RWPE2 (cell line): ENCODE measurements around the gene PPY.

Experiments used
- ATAC-seq: fragments of 200-7000 bp; cut with Tn5 transposase; 3 replicates; pipeline ENCODE4 v1.9.1; 2021; ENCODE audit warnings: low read depth
- DNase-seq: peaks from one replicate; pipeline ENCODE4 v3.0.0-alpha.2; 2020; ENCODE audit warnings: low spot score
- H3K27ac ChIP-seq: fragments of 450-650 bp; 2 replicates; pipeline ENCODE4 v1.5.1; 2017; ENCODE audit warnings: mild to moderate bottlenecking; ENCODE audit not compliant: poor library complexity, severe bottlenecking
- H3K27me3 ChIP-seq: fragments of 250-450 bp; sonication (Bioruptor Pico); 2 replicates; pipeline ENCODE4 v1.5.1; 2021; ENCODE audit warnings: mild to moderate bottlenecking, moderate library complexity; ENCODE audit not compliant: insufficient read depth, poor library complexity, severe bottlenecking
- H3K36me3 ChIP-seq: fragments of 250-450 bp; sonication (Bioruptor Pico); 2 replicates; pipeline ENCODE4 v1.5.1; 2020; ENCODE audit warnings: low read depth, mild to moderate bottlenecking, moderate library complexity
- H3K4me1 ChIP-seq: fragments of 250-450 bp; sonication (Bioruptor Pico); 2 replicates; pipeline ENCODE4 v1.5.1; 2021; ENCODE audit warnings: mild to moderate bottlenecking, moderate library complexity; ENCODE audit not compliant: insufficient read depth, poor library complexity, severe bottlenecking
- H3K4me3 ChIP-seq: fragments of 250-450 bp; sonication (Bioruptor Pico); 2 replicates; pipeline ENCODE4 v1.5.1; 2021; ENCODE audit warnings: mild to moderate bottlenecking, moderate library complexity; ENCODE audit not compliant: severe bottlenecking
- H3K9me3 ChIP-seq: fragments of 250-450 bp; sonication (Bioruptor Pico); 2 replicates; pipeline ENCODE4 v1.5.1; 2021; ENCODE audit warnings: mild to moderate bottlenecking, moderate library complexity; ENCODE audit not compliant: severe bottlenecking
- CTCF ChIP-seq: fragments of 450-650 bp; IDR thresholded peaks from one replicate; pipeline ENCODE4 v1.5.1; 2017; ENCODE audit warnings: mild to moderate bottlenecking, moderate library complexity; ENCODE audit not compliant: poor library complexity, severe bottlenecking

Gene PPY

GRCh38 chr17:43912635-43913304 lies 29.5 kb downstream of the PPY start:
- DNase-seq (no peak), ATAC-seq (no peak)
- H3K36me3 ChIP-seq, result no peaks in the 10 kb centered on the region
- no peak for TF ChIP-seq CTCF
- peaks cover 2% of the 10 kb centered on the region for H3K4me1 ChIP-seq
- peaks cover 23% of the 10 kb centered on the region for H3K27me3 ChIP-seq
- no peak overlapping the region for H3K27ac ChIP-seq
- no peak overlapping the region for H3K4me3 ChIP-seq
- H3K9me3 ChIP-seq, result no peaks in the 10 kb centered on the region

- DNase-seq (no peak), ATAC-seq (no peak)
- no peak for TF ChIP-seq CTCF
- Histone ChIP-seq H3K4me1 (peaks cover 4% of the 10 kb centered on the region), H3K27ac (no peak overlapping the region), H3K27me3 (peaks cover 24% of the 10 kb centered on the region), H3K4me3 (no peak overlapping the region), H3K36me3 (no peaks in the 10 kb centered on the region), H3K9me3 (no peaks in the 10 kb centered on the region)
Observed at GRCh38 chr17:43911904-43912303, 30.4 kb downstream of the PPY start.

GRCh38 chr17:43909537-43910231 lies 32.6 kb downstream of the PPY start:
- Histone ChIP-seq H3K27me3 (peaks cover 17% of the 10 kb centered on the region), H3K9me3 (no peaks in the 10 kb centered on the region), H3K27ac (no peak overlapping the region), H3K36me3 (no peaks in the 10 kb centered on the region), H3K4me1 (peaks cover 4% of the 10 kb centered on the region), H3K4me3 (no peak overlapping the region)
- DNase-seq (no peak), ATAC-seq (no peak)
- TF ChIP-seq CTCF, result no peak

GRCh38 chr17:43907998-43908721 lies 34.1 kb downstream of the PPY start:
- no peaks in the 10 kb centered on the region for H3K36me3 ChIP-seq
- no peak for DNase-seq
- no peak overlapping the region for H3K27ac ChIP-seq
- H3K4me1 ChIP-seq, result peaks cover 4% of the 10 kb centered on the region
- peak; percentile 40; the same call in 2 of the 3 replicates for ATAC-seq
- H3K27me3 ChIP-seq, result peaks cover 17% of the 10 kb centered on the region
- no peak for TF ChIP-seq CTCF
- H3K4me3 ChIP-seq, result peak overlapping the region; percentile 41
- no peaks in the 10 kb centered on the region for H3K9me3 ChIP-seq
